GM18505 (cell line): Measurements from ENCODE around the gene WNK2.
"Not testable (repeated sequence)": the region's sequence is repeated elsewhere in the genome, so short reads cannot be mapped to it uniquely, and the experiment has no call there.

Source experiments
- ATAC-seq: cut with Tn5 transposase; IDR thresholded peaks from one replicate; pipeline ENCODE4 v1.9.1; 2021; ENCODE audit not compliant: unreplicated experiment
- POLR2A ChIP-seq: IDR thresholded peaks from 4 replicates; pipeline ENCODE4 v1.6.1; 2011; ENCODE audit warnings: borderline replicate concordance; ENCODE audit not compliant: insufficient read depth, insufficient read length; ENCODE audit errors: extremely low read depth

WNK2 gene

DNA sequence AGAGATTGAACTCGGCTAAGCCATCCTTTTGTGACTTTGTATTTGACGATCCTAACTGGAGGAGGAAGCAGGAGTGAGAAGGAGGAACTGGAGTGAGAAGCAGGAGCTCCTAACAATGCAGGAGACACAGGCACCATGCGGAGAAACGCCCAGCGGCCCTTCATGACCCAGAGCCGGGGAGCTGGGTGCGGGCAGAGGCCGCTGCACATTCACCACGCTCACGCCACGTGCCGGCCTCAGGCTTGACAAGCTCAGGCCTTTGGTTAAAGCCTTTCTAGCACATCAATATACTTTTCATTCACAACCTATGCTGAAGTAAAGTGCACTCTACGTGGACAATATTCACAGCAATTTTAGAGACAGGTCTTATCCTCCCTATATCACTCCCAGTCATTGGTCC lies 142.7 kb downstream of the WNK2 start:
- no peak for TF ChIP-seq POLR2A
- ATAC-seq = no peak

DNA sequence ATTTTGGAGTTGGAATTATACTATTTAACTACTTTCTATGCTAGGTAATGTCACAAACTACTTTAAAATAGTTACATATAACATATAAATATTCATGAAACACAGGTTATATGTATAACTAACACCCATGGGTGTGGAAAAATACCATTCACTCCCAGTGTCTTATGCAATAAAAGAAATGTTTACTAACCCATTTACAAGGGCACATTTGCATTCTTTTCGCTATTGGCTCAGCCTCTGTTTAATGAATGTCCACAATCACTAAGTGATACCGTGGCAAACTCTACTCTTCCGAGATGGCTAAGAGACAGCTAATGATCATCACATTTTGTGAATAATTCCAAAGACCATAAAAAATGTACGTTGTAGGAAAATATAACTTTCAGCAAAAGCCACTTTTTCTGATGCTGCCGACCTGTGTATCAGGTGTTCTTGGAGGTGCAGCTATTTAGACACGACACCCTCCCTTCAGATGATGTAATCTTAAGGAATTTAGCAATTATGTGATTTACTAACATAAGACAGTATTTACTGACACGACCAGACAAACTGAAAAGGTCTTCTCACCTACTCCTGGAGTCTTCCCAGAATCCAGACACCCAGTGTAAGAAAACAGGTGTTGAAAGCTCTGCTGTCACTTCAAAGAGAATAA lies 145.8 kb downstream of the WNK2 start:
- no peak for ATAC-seq
- TF ChIP-seq POLR2A = no peak

DNA sequence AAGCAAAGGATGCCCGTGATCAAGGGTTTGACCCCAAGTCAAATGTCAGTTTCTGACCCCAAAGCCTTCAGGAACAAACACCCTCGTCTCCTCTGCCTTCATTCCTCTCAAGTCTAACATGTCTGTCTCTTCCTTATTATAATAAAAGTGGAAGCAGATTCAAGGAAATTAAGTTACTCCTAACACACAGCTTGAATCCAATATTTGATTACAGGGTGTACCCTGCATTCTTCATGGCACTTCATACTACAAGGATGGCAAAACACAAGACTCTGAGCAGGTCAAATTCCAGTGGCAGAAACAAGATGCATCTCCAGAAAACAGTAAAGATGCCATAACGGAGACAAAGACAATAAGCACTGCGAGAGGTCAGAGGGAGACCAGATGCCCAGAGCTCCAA lies 148.4 kb downstream of the WNK2 start:
- ATAC-seq = no peak
- TF ChIP-seq POLR2A = no peak

DNA sequence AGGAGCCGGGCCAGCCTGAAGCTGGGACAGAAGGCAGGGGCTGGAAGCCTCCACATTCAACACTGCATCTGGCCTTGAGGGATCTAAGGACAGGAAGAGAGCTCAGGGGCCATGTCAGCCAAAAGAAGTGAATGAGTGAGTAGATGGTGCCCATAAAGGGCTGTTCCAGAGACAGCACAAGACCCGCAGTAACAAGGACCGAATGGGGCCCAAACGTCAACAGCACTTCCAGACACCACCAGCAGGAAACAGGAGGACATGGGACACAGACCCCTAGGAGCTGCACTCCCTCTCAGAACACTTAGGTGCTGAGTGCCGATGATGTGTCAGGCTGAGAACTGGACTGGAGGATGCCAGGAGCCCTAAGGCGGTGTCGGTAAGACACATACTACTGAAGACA lies 152.8 kb downstream of the WNK2 start:
- no peak for ATAC-seq
- TF ChIP-seq POLR2A = no peak

DNA sequence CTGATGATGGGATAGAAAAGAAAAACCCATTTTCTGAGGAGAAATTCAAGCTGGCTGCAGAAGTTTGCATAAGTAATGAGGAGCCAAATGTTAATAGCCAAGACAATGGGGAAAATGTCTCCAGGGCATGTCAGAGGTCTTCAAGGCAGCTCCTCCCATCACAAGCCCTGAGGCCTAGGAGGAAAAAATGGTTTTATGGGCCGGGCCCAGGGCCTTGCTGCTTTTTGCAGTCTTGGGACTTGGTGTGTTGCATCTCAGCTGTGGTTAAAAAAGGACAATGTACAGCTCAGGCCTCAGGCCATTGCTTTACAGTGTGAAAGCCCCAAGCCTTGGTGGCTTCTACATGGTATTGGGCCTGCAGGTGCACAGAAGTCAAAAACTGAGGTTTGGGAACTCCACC lies 154.3 kb downstream of the WNK2 start:
- ATAC-seq = not testable (repeated sequence)

DNA sequence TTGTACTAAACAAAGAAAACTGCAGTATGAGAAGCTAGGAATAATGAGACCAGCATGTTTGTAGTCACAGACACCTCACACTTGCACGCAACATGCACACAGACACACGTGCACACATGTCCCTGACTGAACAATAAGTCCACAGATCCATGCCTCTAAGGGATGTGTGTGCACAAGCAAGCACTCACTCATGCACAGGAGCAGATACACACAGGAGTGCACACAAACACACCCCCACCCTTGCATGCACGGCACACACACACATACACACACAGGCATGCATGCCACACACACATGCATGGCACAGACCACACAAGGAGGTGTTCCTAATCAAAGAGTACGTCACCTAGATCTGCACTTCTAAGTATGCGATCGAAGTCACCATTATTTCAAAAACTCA lies 156.2 kb downstream of the WNK2 start:
- ATAC-seq = no peak
- no peak for TF ChIP-seq POLR2A

DNA sequence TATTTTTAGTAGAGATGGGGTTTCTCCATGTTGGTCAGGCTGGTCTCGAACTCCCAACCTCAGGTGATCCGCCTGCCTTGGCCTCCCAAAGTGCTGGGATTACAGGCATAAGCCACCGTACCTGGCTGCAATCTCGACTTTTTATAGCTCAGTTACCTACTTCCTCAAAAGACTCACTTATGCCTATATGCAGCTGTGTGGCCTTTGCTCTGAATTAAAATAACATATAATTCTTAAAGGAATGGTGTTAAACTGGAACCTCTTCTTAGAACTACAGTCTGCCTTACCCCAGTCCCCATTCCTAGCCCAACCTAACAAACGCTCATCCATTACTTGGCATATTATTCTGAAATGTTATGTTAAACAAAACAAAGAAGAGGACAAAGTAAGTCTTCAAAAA lies 157.9 kb downstream of the WNK2 start:
- not testable (repeated sequence) for ATAC-seq

DNA sequence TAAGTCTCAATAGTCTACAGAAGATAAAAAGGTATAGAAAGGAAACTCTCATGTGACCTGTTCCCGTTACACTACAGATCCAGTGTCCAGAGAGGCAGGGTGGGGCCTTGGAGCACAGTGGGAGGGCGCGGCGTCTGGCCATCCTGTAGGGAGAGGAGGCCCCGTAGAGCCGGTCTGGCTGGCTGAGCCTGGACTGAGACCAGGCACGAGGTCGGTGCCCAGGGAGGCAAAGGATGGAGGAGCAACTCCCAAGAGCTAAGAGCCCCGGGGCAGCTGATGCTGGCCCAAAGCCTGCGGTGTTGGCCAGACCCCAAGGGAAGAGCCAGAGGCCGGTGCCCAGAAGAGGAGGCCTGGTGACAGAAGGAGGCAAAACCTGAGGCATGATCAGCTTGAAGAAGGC lies 158.5 kb downstream of the WNK2 start:
- not testable (repeated sequence) for ATAC-seq

DNA sequence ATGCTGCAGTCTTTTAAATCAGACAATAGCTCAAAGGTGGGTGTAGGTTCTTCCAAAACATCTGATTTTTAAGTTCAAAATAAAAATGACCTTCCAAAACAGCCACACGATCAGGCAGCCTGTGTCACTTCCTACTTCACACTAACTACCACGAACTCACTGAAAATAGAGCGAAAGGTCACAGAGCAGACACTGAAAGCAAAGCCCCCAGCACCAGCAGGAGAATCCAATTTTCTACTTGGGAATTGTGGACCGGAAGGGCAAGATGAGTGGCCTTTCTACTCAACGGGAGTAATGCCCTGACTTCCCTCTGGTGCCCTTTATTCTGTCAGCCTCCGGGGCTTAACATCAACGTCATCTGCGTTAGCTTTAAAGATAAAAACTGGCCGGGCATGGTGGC lies 159.7 kb downstream of the WNK2 start:
- no peak for ATAC-seq
- no peak for TF ChIP-seq POLR2A

DNA sequence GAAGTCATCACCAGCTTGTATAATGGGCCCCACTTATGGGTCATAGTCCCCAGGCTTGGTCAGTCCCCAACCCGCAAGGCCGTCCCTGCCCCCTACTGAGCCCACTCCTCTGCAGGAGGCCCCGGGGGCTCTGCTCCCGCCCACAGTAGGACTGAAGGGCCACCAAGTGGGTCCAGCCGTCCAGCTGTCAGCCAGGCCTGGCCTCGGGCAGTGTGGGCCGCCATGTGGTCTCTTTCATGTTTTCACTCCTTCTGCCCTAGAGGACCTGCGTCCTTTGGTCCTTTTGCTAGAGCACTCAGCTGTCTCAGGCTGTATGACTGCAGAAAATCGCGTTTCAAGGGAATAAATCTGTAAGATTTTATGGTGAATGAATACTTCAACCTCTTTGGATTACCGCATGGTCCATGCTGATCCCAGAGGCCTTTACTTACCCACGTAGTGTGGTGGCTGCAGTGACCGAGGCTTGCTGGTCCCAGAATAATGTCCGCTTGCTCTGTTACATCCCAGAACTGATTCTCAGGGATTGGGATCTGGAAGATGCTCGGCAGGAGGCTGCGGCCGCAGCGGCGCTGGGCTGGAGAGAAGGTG lies 161.8 kb downstream of the WNK2 start:
- no peak for TF ChIP-seq POLR2A
- no peak for ATAC-seq

DNA sequence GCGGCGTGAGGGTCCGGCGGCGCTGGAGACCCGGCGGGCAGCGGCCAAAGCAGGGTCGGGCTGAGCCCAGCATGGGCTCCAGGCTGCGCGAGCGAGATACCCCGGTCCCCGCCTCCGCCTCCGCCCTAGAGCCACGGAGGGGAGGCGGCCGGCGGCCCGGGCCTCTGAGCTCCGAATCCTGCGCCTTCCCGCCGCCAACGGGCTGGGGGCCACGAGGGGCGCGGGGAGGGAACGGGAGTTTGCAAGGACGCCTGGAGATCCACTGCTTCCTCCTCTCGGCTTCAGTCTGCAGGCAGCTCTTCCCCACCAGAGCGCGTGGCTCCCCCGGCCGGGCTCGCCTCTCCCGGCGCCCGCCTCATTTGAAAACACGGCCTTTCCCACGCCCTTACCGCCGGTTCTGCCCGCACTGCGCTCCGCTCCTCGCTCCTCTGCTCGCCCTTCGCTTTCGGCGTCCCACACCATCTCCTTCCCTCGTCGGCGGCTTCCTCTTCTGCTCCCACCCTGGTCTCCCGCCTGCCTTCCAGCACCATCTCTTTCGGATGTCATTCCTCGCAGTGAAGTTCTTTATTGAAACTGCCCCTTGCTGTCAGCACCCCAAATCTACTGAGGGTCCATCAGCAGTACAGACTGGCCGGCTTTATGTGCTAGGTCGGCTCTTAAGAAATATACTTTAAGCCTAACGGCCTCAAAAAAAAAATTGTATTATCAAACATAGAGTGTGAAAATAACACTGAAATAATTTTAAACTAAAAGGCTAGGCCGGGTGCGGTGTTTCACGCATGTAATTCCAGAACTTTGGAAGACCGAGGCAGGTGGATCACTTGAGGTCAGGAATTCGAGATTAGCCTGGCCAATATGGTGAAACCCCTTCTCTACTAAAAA lies 162.5 kb downstream of the WNK2 start:
- no peak for TF ChIP-seq POLR2A
- no peak for ATAC-seq

DNA sequence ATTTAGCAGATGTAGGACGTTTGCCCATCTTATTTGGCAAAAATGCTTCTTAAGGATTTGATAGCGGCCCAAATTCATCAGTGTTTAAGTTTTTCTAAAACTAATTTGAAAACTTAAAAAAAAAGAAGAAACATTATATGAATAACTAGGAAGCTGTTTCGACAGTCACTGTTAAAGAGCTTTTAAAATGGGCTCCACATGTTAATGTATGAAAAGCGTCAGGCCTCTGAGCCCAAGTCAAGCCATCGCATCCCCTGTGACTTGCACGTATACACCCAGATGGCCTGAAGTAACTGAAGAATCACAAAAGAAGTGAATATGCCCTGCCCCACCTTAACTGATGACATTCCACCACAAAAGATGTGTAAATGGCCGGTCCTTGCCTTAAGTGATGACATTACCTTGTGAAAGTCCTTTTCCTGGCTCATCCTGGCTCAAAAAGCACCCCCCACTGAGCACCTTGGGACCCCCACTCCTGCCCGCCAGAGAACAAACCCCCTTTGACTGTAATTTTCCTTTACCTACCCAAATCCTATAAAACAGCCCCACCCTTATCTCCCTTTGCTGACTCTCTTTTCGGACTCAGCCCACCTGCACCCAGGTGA lies 163.5 kb downstream of the WNK2 start:
- not testable (repeated sequence) for ATAC-seq

DNA sequence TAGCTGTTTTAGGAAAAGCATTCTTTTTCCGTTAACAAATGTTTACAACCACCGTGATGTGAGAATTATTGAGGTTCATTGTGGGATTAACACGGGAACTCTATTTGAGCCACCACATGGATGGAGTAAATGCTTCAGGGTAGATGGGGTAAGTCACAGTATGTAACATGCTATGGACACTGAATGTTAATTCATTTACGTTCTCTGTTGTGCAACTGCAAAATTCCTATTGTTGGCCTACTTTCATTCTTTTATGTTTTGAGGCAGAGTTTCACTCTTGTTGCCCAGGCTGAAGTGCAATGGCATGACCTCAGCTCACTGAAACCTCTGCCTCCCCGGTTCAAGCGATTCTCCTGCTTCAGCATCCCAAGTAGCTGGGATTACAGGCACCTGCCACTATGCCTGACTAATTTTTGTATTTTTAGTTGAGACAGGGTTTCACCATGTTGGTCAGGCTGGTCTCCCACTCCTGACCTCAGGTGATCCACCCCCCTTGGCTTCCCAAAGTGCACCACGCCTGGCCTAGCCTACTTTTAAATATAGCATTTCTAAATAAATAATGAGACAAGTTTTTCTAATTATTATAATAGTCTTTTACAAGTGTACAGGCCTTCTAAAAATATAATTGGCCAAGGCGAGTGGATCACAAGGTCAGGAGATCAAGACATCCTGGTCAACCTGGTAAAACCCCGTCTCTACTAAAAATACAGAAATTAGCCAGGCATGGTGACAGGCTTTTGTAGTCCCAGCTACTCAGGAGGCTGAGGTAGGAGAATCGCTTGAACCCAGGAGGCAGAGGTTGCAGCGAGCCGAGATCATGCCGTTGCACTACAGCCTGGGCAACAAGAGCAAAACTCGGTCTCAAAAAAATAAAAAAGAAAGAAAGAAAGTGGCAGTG lies 169.7 kb downstream of the WNK2 start:
- not testable (repeated sequence) for ATAC-seq
